ENCODE data around the gene WDR62.

WDR62 gene

GRCh38 chr19:36142496-36142895, 87.8 kb downstream of the WDR62 start:
- DNase-seq: no peak

GRCh38 chr19:36144624-36145023, 89.9 kb downstream of the WDR62 start:
- no peak for DNase-seq

- DNase-seq: no peak
These were observed 95.1 kb downstream of the WDR62 start for GRCh38 chr19:36149673-36150406.

- no peak for DNase-seq
These were observed 95.9 kb downstream of the WDR62 start for GRCh38 chr19:36150586-36150985.

GRCh38 chr19:36151144-36152018, 96.7 kb downstream of the WDR62 start:
- no peak for DNase-seq

GRCh38 chr19:36152019-36152351, 97.3 kb downstream of the WDR62 start:
- DNase-seq: no peak

GRCh38 chr19:36152352-36153091, 97.8 kb downstream of the WDR62 start, which contains the start of gene COX7A1:
COX7A1 (minus strand) TSS chr19:36152447; CDS start chr19:36152407, 40 bp downstream.
- no peak for DNase-seq

GRCh38 chr19:36153126-36153525, 98.4 kb downstream of the WDR62 start:
- DNase-seq: no peak

Data from SIG-M5 (cell line).